Measurements from ENCODE around the gene CIAO2B. TPM values are rescaled to one million over a fixed set of nuclear protein-coding genes. Genes with fewer than 3 reads are reported as not detected.

Gene CIAO2B
- total RNA-seq, 5 donors from 2014 or later (not counting 1 experiment from before 2014, with no cell fraction given), result 55.3 to 66.8 (median 62.4) TPM

DNA sequence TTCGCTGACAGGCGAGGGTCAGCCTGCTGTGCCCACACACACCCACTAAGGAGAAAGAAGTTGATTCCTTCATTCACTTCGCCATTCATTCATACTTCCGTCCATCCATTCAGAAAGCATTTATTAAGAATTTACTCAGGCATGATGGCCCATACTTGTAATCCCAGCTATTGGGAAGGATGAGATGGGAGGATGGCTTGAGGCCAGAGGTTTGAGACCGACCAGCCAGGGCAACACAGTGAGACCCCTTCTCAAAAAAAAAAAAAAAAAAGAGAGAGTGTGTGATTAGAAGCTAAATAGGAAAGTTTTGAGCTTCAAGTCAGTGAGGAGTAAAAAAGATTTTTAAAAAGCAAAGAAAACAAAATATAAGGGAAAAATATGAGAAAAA is 9.8 kb upstream of the CIAO2B start:
- ChIA-PET CTCF (interaction anchor here (0.6 to 1.1 kb wide), 6 partner anchors 13 to 258 kb away, joined by 3 to 5 read pairs (median 3); no protein-coding TSS in a partner anchor), POLR2A (interaction anchor here (0.5 to 0.6 kb wide), 3 partner anchors 49 to 239 kb away, joined by 3 to 4 read pairs (median 3); no protein-coding TSS in a partner anchor)
- Mint-ChIP-seq H3K36me3 (peaks cover 24% of the 10 kb centered on the region), H3K27ac (no peak overlapping the region), H3K4me1 (peaks cover 17 to 23% (median 18%) of the 10 kb centered on the region in 3 donors), H3K9me3 (no peaks in the 10 kb centered on the region), H3K4me3 (no peak overlapping the region), H3K27me3 (peaks cover 6 to 11% of the 10 kb centered on the region in 2 donors)
- Histone ChIP-seq H3K4me3 (ENCODE audit: control insufficient read depth in 1 of 2, extremely low read depth in 1 of 2, low read length in 1 of 2) (no peak overlapping the region), H3K9me3 (no peaks in the 10 kb centered on the region), H3K27ac (ENCODE audit: low read length) (no peak overlapping the region), H3K36me3 (ENCODE audit: control insufficient read depth in 2 of 2, extremely low read depth in 1 of 2, insufficient read depth in 1 of 2, low read length in 1 of 2) (peaks cover 13 to 44% of the 10 kb centered on the region in 2 donors), H3K4me1 (ENCODE audit: control insufficient read depth in 1 of 2, extremely low read depth in 1 of 2, insufficient read depth in 2 of 2, low read length in 2 of 2) (peaks cover 5 to 21% of the 10 kb centered on the region in 2 experiments), H3K27me3 (replicated peaks in 1 of 2; ENCODE audit: control insufficient read depth in 2 of 2, extremely low read depth in 1 of 2, insufficient read depth in 2 of 2, low read length in 1 of 2) (peaks cover 0 to 11% of the 10 kb centered on the region in 2 experiments)
- DNase-seq (no peak), ATAC-seq (replicated peaks in 1 of 4) (no peak)
- WGBS (ENCODE audit: insufficient coverage), result no CpG with 5 or more reads among the region's 5 CpGs

DNA sequence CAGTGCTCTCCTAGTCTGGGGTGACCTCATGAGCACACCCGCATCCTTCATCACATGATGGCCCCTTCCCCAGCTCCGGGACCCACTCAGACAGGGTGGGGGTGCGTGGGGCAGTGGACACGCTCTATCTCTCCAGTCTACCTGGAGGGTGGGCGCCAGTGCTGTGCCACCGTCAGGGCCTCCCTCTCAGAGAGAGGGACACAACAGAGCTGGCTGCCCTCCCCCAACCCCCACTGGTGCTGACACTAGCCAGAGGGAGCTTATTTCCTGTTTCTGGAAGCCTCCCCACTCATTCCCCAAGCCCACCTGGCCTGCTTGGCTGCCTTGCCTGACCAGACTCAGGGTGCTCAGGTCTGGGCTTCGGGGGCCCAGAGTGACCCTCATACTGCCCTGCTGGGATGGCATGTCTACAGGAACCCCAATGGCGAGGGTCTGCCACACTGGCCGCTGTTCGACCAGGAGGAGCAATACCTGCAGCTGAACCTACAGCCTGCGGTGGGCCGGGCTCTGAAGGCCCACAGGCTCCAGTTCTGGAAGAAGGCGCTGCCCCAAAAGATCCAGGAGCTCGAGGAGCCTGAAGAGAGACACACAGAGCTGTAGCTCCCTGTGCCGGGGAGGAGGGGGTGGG is 9.3 kb upstream of the CIAO2B start:
- H3K27me3 ChIP-seq (replicated peaks in 1 of 2; ENCODE audit: control insufficient read depth in 2 of 2, extremely low read depth in 1 of 2, insufficient read depth in 2 of 2, low read length in 1 of 2), result peaks cover 0 to 6% of the 10 kb centered on the region in 2 experiments
- Mint-ChIP-seq H3K9me3 (no peaks in the 10 kb centered on the region), H3K27ac (no peak overlapping the region), H3K4me3 (no peak overlapping the region), H3K36me3 (peaks cover 24% of the 10 kb centered on the region), H3K27me3 (peaks cover 5 to 6% of the 10 kb centered on the region in 2 donors), H3K4me1 (peaks cover 14 to 18% (median 16%) of the 10 kb centered on the region in 3 donors)
- H3K4me3 ChIP-seq (ENCODE audit: control insufficient read depth in 1 of 2, extremely low read depth in 1 of 2, low read length in 1 of 2), result no peak overlapping the region
- no peaks in the 10 kb centered on the region for H3K9me3 ChIP-seq
- H3K36me3 ChIP-seq (ENCODE audit: control insufficient read depth in 2 of 2, extremely low read depth in 1 of 2, insufficient read depth in 1 of 2, low read length in 1 of 2), result peaks cover 13 to 49% of the 10 kb centered on the region in 2 donors
- 96% methylated on average over 11 of the region's 15 CpGs for WGBS (ENCODE audit: insufficient coverage)
- ATAC-seq (replicated peaks in 1 of 4) (no peak), DNase-seq (no peak)
- no peak overlapping the region for H3K27ac ChIP-seq (ENCODE audit: low read length)
- ChIA-PET POLR2A (interaction anchor here (0.5 to 0.6 kb wide), 2 partner anchors 61 to 129 kb away, joined by 3 to 7 read pairs; no protein-coding TSS in a partner anchor), CTCF (interaction anchor here (0.6 to 1.1 kb wide), 3 partner anchors 15 to 226 kb away, joined by 3 to 4 read pairs (median 3); no protein-coding TSS in a partner anchor)
- H3K4me1 ChIP-seq (ENCODE audit: control insufficient read depth in 1 of 2, extremely low read depth in 1 of 2, insufficient read depth in 2 of 2, low read length in 2 of 2), result peaks cover 5 to 15% of the 10 kb centered on the region in 2 experiments

DNA sequence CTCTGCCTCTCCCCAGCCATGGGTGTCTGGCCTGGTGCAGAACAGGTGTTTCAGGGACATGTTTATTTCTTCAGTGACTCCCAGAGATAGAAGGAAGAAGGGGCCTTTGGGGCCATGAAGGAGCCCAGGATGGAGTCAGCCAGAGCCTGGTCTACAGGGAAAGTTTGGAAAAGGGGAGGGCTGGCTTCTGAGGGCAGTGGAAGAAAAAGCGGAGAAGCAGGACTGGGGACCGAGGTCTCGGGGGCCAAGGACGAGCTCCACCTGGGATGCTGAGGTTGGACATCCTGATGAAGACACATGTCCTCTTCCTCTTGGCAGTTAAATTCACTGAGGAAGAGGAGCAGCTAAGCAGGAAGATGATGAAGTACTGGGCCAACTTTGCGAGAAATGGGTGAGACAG is 8.8 kb upstream of the CIAO2B start:
- no peak for ATAC-seq (replicated peaks in 1 of 4)
- H3K27me3 ChIP-seq (replicated peaks in 1 of 2; ENCODE audit: control insufficient read depth in 2 of 2, extremely low read depth in 1 of 2, insufficient read depth in 2 of 2, low read length in 1 of 2), result peaks cover 0 to under 1% of the 10 kb centered on the region in 2 experiments
- CTCF ChIA-PET, result interaction anchor here in 1 of 2 donors (0.6 kb wide), 1 partner anchor 111 kb away, joined by 5 read pairs; no protein-coding TSS in a partner anchor
- peaks cover 13 to 54% of the 10 kb centered on the region in 2 donors for H3K36me3 ChIP-seq (ENCODE audit: control insufficient read depth in 2 of 2, extremely low read depth in 1 of 2, insufficient read depth in 1 of 2, low read length in 1 of 2)
- peaks cover 5 to 14% of the 10 kb centered on the region in 2 experiments for H3K4me1 ChIP-seq (ENCODE audit: control insufficient read depth in 1 of 2, extremely low read depth in 1 of 2, insufficient read depth in 2 of 2, low read length in 2 of 2)
- H3K4me3 Mint-ChIP-seq, result no peak overlapping the region
- H3K4me3 ChIP-seq (ENCODE audit: control insufficient read depth in 1 of 2, extremely low read depth in 1 of 2, low read length in 1 of 2), result no peak overlapping the region
- H3K27ac Mint-ChIP-seq, result no peak overlapping the region
- H3K9me3 Mint-ChIP-seq, result no peaks in the 10 kb centered on the region
- H3K4me1 Mint-ChIP-seq, result peaks cover 9 to 12% (median 11%) of the 10 kb centered on the region in 3 donors
- 96% methylated on average over 5 of the region's 5 CpGs for WGBS (ENCODE audit: insufficient coverage)
- no peak for DNase-seq
- no peaks in the 10 kb centered on the region for H3K27me3 Mint-ChIP-seq
- H3K27ac ChIP-seq (ENCODE audit: low read length), result no peak overlapping the region
- POLR2A ChIA-PET, result interaction anchor here in 1 of 2 donors (0.6 kb wide), 1 partner anchor 130 kb away, joined by 7 read pairs; no protein-coding TSS in a partner anchor
- peaks cover 24% of the 10 kb centered on the region for H3K36me3 Mint-ChIP-seq
- no peaks in the 10 kb centered on the region for H3K9me3 ChIP-seq

DNA sequence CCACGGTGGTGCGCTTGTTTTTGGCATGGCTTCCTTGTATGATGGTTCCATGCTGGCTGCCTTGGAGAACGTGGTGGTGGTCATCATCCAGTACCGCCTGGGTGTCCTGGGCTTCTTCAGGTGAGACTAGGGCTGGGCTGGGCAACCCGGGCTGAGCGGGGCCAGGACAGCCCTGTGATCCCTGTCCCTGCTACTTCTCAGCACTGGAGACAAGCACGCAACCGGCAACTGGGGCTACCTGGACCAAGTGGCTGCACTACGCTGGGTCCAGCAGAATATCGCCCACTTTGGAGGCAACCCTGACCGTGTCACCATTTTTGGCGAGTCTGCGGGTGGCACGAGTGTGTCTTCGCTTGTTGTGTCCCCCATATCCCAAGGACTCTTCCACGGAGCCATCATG is 6.0 kb upstream of the CIAO2B start:
- Mint-ChIP-seq H3K27ac (no peak overlapping the region), H3K27me3 (no peaks in the 10 kb centered on the region), H3K4me3 (no peak overlapping the region), H3K4me1 (peaks cover 17 to 29% (median 24%) of the 10 kb centered on the region in 3 donors), H3K9me3 (no peaks in the 10 kb centered on the region), H3K36me3 (peaks cover 30% of the 10 kb centered on the region)
- DNase-seq, result no peak
- H3K4me1 ChIP-seq (ENCODE audit: control insufficient read depth in 1 of 2, extremely low read depth in 1 of 2, insufficient read depth in 2 of 2, low read length in 2 of 2), result peaks cover 2 to 24% of the 10 kb centered on the region in 2 experiments
- no peak overlapping the region for H3K4me3 ChIP-seq (ENCODE audit: control insufficient read depth in 1 of 2, extremely low read depth in 1 of 2, low read length in 1 of 2)
- CTCF ChIA-PET, result no interaction called here
- WGBS (ENCODE audit: insufficient coverage), result 98% methylated on average over 16 of the region's 16 CpGs
- H3K27ac ChIP-seq (ENCODE audit: low read length), result no peak overlapping the region
- POLR2A ChIA-PET, result no interaction called here
- ATAC-seq (replicated peaks in 1 of 4), result no peak
- peaks cover 13 to 58% of the 10 kb centered on the region in 2 donors for H3K36me3 ChIP-seq (ENCODE audit: control insufficient read depth in 2 of 2, extremely low read depth in 1 of 2, insufficient read depth in 1 of 2, low read length in 1 of 2)
- no peaks in the 10 kb centered on the region for H3K27me3 ChIP-seq (replicated peaks in 1 of 2; ENCODE audit: control insufficient read depth in 2 of 2, extremely low read depth in 1 of 2, insufficient read depth in 2 of 2, low read length in 1 of 2)
- no peaks in the 10 kb centered on the region for H3K9me3 ChIP-seq

DNA sequence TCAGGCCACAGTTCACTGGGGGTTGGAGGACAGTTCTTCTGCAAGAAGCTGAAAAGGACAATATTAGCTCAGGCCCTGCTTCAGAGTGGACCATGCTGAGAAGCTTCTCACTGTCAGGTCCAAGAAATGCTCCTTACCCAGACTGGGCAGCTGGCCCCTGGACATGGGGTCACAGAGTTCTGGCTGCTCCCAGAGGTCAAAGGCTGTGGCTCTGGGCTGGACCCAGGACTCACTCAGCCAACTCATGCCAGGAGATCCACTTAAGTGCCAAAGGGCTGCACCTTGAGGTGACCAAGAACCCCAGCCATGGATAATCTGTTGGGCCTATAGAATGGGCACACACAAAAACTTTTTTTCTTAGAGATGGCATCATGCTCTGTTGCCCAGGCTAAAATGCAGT is 5.2 kb upstream of the CIAO2B start:
- POLR2A ChIA-PET, result no interaction called here
- no peak overlapping the region for H3K4me3 ChIP-seq (ENCODE audit: control insufficient read depth in 1 of 2, extremely low read depth in 1 of 2, low read length in 1 of 2)

DNA sequence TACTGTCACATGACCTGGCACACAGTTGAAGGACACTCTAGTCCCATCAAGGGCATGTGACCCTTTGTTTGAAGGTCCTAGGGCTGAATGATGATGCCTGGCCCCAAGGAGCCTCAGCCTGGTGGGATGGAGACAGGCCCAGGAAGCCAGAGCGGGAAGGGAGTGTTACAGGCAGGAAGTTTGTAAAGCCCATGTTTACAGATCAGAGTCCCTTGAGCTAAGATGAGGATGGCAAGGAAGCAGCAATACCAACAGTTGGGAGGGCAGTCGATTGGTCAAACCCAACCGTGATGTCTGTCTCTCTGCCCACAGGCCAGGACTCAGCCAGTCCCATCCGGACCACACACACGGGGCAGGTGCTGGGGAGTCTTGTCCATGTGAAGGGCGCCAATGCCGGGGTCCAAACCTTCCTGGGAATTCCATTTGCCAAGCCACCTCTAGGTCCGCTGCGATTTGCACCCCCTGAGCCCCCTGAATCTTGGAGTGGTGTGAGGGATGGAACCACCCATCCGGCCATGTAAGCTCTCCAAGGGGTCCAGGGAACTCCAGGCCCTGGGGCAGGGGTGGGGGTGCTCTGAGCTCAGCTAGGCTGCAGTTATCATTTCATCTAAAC is 3.6 kb upstream of the CIAO2B start:
- ChIA-PET CTCF (no interaction called here), POLR2A (interaction anchor here in 1 of 2 donors (0.5 to 0.7 kb wide), 3 partner anchors 117 to 1523 kb away, joined by 3 to 4 read pairs (median 3); no protein-coding TSS in a partner anchor)
- Histone ChIP-seq H3K4me3 (ENCODE audit: control insufficient read depth in 1 of 2, extremely low read depth in 1 of 2, low read length in 1 of 2) (no peak overlapping the region), H3K4me1 (ENCODE audit: control insufficient read depth in 1 of 2, extremely low read depth in 1 of 2, insufficient read depth in 2 of 2, low read length in 2 of 2) (peaks cover 7 to 43% of the 10 kb centered on the region in 2 experiments), H3K36me3 (ENCODE audit: control insufficient read depth in 2 of 2, extremely low read depth in 1 of 2, insufficient read depth in 1 of 2, low read length in 1 of 2) (peaks cover 13 to 50% of the 10 kb centered on the region in 2 donors), H3K9me3 (no peaks in the 10 kb centered on the region), H3K27me3 (replicated peaks in 1 of 2; ENCODE audit: control insufficient read depth in 2 of 2, extremely low read depth in 1 of 2, insufficient read depth in 2 of 2, low read length in 1 of 2) (no peaks in the 10 kb centered on the region), H3K27ac (ENCODE audit: low read length) (no peak overlapping the region)
- 100% methylated on average over 5 of the region's 10 CpGs for WGBS (ENCODE audit: insufficient coverage)
- Mint-ChIP-seq H3K9me3 (no peaks in the 10 kb centered on the region), H3K36me3 (peaks cover 27% of the 10 kb centered on the region), H3K27me3 (no peaks in the 10 kb centered on the region), H3K4me3 (peak overlapping the region in 1 of 3 donors; percentile 18), H3K27ac (no peak overlapping the region), H3K4me1 (peaks cover 41 to 51% (median 42%) of the 10 kb centered on the region in 3 donors)
- ATAC-seq (replicated peaks in 1 of 4), result no peak
- no peak for DNase-seq

More for the DNA sequence above, 5.2 kb upstream of the CIAO2B start:
- Mint-ChIP-seq H3K4me1 (peaks cover 25 to 35% (median 28%) of the 10 kb centered on the region in 3 donors), H3K27me3 (no peaks in the 10 kb centered on the region), H3K4me3 (no peak overlapping the region), H3K36me3 (peaks cover 30% of the 10 kb centered on the region), H3K27ac (no peak overlapping the region), H3K9me3 (no peaks in the 10 kb centered on the region)
- Histone ChIP-seq H3K9me3 (no peaks in the 10 kb centered on the region), H3K27me3 (replicated peaks in 1 of 2; ENCODE audit: control insufficient read depth in 2 of 2, extremely low read depth in 1 of 2, insufficient read depth in 2 of 2, low read length in 1 of 2) (no peaks in the 10 kb centered on the region), H3K36me3 (ENCODE audit: control insufficient read depth in 2 of 2, extremely low read depth in 1 of 2, insufficient read depth in 1 of 2, low read length in 1 of 2) (peaks cover 13 to 58% of the 10 kb centered on the region in 2 donors), H3K27ac (ENCODE audit: low read length) (no peak overlapping the region), H3K4me1 (ENCODE audit: control insufficient read depth in 1 of 2, extremely low read depth in 1 of 2, insufficient read depth in 2 of 2, low read length in 2 of 2) (peaks cover 2 to 32% of the 10 kb centered on the region in 2 experiments)
- no peak for ATAC-seq (replicated peaks in 1 of 4)
- no peak for DNase-seq
- CTCF ChIA-PET, result interaction anchor here in 1 of 2 donors (0.6 kb wide), 1 partner anchor 163 kb away, joined by 3 read pairs; no protein-coding TSS in a partner anchor
